Measurements from ENCODE around the gene PKP4. TPM values are rescaled to one million over a fixed set of nuclear protein-coding genes. Genes with fewer than 3 reads are reported as not detected.
A peak's percentile ranks its signal among the peaks of the same experiment; 100 is the strongest.

The PKP4 gene
- total RNA-seq, 1 experiment from 2014 or later = 52.0 TPM

- no peak overlapping the region for H4K8ac ChIP-seq (replicated peaks; ENCODE audit: insufficient read length, low read depth, low read length)
- no peak overlapping the region for H3T11ph ChIP-seq (ENCODE audit: low read length)
- H3K23me2 ChIP-seq (ENCODE audit: insufficient read length, low read depth, low read length, poor library complexity, severe bottlenecking) = no peaks in the 10 kb centered on the region
- H4K20me1 ChIP-seq (ENCODE audit: control insufficient read depth, insufficient read depth, insufficient read length) = no peaks in the 10 kb centered on the region
- H3K9me3 Mint-ChIP-seq = no peaks in the 10 kb centered on the region
- no peak overlapping the region for H4K5ac ChIP-seq (ENCODE audit: insufficient read length, low read depth, low read length)
- no peaks in the 10 kb centered on the region; the same call in 1 of the 2 replicates for H3K27me3 Mint-ChIP-seq (ENCODE audit: low read depth)
- no peak overlapping the region for H3K4ac ChIP-seq (ENCODE audit: low read depth, low read length)
- H3K4me3 Mint-ChIP-seq = no peak overlapping the region
- H3K27ac Mint-ChIP-seq = peak overlapping the region; percentile 35 to 96 (median 45); a peak in 5 of 7 replicates
- no peaks in the 10 kb centered on the region for H3K27me3 ChIP-seq (ENCODE audit: insufficient read depth, low read length)
- no peak for TF ChIP-seq CTCF (conservative IDR thresholded peaks at IDR 0.05)
- H2AFZ ChIP-seq (ENCODE audit: low read length) = no peak overlapping the region
- H3K79me1 ChIP-seq (ENCODE audit: insufficient read depth, low read depth, low read length, poor library complexity, severe bottlenecking) = no peaks in the 10 kb centered on the region
- H2BK120ac ChIP-seq (ENCODE audit: low read depth, low read length, poor library complexity, severe bottlenecking) = no peak overlapping the region
- H3K9ac ChIP-seq (ENCODE audit: extremely low read depth, insufficient read length, low read length) = no peak overlapping the region
- no peaks in the 10 kb centered on the region for H3K79me2 ChIP-seq (ENCODE audit: insufficient read depth, low read length)
- H3K14ac ChIP-seq (ENCODE audit: insufficient read depth, low read length) = no peak overlapping the region
- H3K18ac ChIP-seq (ENCODE audit: insufficient read length, low read depth, low read length) = no peak overlapping the region
- H2BK5ac ChIP-seq (ENCODE audit: insufficient read length, low read length) = no peak overlapping the region
- WGBS (ENCODE audit: extremely low coverage, insufficient read length, low lambda C conversion rate) = no CpG with 5 or more reads among the region's 7 CpGs
- peaks cover 12% of the 10 kb centered on the region; the same call in 1 of the 2 replicates for H3K4me1 ChIP-seq (ENCODE audit: insufficient read depth, low read length)
- no peak overlapping the region for H2AK5ac ChIP-seq (ENCODE audit: insufficient read length, low read length)
- H4K91ac ChIP-seq (ENCODE audit: insufficient read length, low read depth, low read length) = no peak overlapping the region
- no peak overlapping the region for H3K23ac ChIP-seq (ENCODE audit: insufficient read length, low read depth, low read length)
- peaks cover 11 to 13% of the 10 kb centered on the region in 2 experiments for H3K4me1 Mint-ChIP-seq
- peaks cover 18 to 67% (median 57%) of the 10 kb centered on the region in 3 experiments; a peak in 6 of 7 replicates for H3K36me3 Mint-ChIP-seq (ENCODE audit: insufficient read depth in 1 of 3, low read depth in 3 of 3)
- H2BK15ac ChIP-seq (ENCODE audit: low read depth, low read length) = no peak overlapping the region
- no peak overlapping the region for H2BK20ac ChIP-seq (ENCODE audit: low read depth, low read length, poor library complexity, severe bottlenecking)
- H2BK12ac ChIP-seq (ENCODE audit: insufficient read length, low read depth, low read length) = peak overlapping the region; percentile 27
- no peak overlapping the region for H3K4me2 ChIP-seq (ENCODE audit: insufficient read depth, insufficient read length, low read length)
- peak overlapping the region; percentile 84 for H3K56ac ChIP-seq (ENCODE audit: insufficient read length, low read depth, low read length)
- H3K27ac ChIP-seq (ENCODE audit: insufficient read length, low read depth, low read length) = no peak overlapping the region
- H3K9me3 ChIP-seq (ENCODE audit: control insufficient read depth, low read depth, low read length) = no peaks in the 10 kb centered on the region
- no peak for DNase-seq
Observed at GRCh38 chr2:158676696-158677095, 219.9 kb downstream of the PKP4 start.
